COLO668 (cell line): ENCODE results near the gene TMPRSS11E.
"Not testable (repeated sequence)": the region's sequence is repeated elsewhere in the genome, so short reads cannot be mapped to it uniquely, and the experiment has no call there.

Source experiments
- DNase-seq: peaks from one replicate; lab custom pipeline; 2025; ENCODE audit not compliant: unreplicated experiment; lab: John Stamatoyannopoulos, UW

TMPRSS11E gene

DNA sequence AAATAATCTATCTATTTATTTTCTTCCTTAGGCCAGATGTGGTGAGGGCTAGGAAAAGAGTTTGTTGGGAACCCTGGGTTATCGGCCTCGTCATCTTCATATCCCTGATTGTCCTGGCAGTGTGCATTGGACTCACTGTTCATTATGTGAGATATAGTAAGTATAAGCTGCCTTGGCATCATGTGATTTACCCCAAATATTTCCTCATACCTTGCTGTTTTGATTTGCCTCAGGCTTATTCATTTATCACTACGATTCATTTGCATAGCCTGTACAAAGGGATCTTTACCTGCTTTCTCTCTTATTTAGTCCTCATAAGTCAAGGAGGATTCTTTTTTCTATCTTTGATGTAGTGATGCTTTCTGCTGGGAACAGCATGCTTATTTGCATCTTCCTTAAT, 14.5 kb downstream of the TMPRSS11E start:
- no peak for DNase-seq

DNA sequence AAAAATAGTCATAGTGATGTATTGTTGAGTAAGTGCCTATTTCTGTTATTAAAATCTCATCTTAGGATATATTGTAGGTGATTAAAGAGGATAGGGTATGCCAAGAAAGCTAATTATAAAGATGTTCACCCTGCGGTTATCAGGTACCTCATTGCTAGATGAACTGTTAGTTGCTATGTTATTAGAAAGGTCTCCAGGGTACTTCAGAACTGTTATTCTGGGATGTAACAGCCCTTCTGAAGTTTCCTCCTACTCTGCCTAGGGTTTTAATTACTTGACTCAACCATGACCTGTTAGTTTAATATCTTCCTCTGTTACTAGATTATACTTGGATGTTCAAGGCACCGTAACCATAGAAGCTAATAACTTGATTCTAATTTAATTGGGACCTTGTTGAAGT, 15.4 kb downstream of the TMPRSS11E start:
- DNase-seq: no peak

GRCh38 chr4:68463796-68464195, 16.5 kb downstream of the TMPRSS11E start:
- DNase-seq: no peak

GRCh38 chr4:68465058-68465457, 17.8 kb downstream of the TMPRSS11E start:
- DNase-seq: no peak

GRCh38 chr4:68466185-68466584, 18.9 kb downstream of the TMPRSS11E start:
- DNase-seq: no peak

DNA sequence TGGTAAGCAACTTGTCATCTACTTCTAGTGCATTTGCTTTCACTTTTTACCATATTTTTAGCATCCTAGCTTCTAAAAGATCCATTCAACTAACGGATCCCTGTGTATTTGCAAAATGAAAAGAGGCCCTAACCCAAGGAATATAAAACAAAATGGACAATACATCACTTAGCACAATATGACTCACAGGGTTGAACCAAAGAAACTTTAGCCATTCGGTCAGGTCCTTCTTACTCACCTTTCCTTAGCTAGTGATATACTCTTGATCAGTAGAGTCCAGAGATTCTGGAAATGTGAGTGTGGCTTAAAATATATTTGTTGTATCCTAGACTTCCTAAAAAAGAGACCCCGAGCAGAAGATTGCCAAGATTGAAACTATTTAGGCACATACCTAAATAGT, 19.5 kb downstream of the TMPRSS11E start:
- DNase-seq: no peak

DNA sequence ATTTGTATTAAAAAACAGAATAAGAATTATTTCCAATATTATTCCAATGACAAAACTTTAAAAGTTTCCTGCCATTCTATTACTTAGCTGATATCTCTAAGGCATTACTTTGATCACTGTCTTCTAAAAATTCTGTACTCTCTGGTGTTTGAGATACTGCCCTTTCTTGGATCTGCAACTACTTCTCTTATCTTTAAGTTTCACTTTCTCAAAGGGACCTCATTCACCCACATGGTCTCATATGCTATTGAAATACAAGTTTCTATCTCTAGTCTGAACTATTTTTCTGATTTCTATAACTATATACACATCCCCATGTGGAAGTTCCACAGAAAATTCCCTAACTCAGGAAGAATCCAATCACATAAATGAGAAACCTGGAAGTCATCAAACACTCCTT, 22.2 kb downstream of the TMPRSS11E start:
- DNase-seq: no peak

GRCh38 chr4:68476191-68476590, 28.9 kb downstream of the TMPRSS11E start:
- no peak for DNase-seq

DNA sequence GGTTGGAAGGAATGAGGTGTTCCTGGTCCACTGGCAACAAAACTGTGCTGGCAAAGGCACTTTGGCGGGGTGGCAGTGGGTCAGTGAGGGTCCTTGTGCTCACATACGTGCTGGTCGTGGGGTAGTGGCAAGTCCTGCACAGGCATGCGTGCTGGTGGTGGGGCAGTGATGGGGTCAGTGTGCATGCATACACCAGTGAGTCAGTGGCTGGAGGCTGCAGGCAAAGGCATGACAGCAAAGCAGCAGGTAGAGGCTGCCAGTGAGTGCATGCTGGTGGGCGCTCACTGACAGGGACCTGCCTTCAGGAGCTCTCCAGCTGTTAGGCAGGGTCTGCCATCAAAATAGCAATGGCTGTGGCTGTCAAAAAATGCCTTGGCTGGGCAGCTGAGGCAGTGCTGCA, 42.1 kb downstream of the TMPRSS11E start:
- no peak for DNase-seq

DNA sequence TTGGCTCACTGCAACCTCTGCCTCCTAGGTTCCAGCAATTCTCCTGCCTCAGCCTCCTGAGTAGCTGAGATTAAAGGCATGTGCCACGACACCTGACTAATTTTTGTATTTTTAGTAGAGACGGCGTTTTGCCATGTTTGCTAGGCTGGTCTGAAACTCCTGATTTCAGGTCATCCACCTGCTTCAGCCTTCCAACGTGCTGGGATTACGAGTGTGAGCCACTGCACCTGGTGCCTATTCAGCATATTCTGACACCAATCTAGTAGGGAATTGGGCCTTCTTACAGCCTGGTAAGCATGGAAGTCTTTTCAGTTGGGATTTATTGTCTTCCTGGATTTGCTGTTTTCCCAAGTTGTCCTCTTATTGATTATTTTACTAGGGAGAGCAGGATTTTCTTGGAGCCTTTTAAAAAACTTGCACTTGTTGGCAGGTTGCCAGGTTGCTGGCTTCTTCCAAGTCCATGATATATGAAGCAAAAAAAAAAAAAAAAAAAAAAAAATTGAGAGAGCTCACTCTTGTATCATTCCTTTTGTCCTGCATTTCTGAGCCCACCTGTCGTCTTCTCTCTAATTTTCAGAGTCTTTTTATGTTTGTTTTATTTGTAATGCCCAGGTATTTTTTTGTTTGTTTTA, 43.7 kb downstream of the TMPRSS11E start:
- no peak for DNase-seq

DNA sequence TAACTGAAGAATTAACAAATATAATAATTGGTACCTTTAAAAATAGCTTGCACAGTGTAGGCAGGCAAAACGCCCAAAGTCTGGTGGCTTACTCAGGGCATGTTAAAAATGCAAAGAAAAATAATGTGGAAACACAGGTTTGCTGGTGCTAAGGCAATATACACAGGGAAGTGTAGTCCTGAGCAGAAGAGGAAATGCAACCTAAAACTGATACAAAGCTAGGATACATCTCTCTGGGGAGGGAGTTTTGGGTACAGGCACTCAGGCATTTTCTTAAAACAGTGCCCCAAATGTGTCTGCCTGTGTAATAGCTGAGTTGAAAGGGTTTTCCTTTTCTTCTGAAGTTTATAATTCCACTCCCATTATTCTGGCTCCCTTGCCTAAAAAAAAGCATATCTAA, 47.4 kb downstream of the TMPRSS11E start:
- no peak for DNase-seq

- peak; percentile 63 for DNase-seq
These were observed 51.2 kb downstream of the TMPRSS11E start for GRCh38 chr4:68498413-68499007.

DNA sequence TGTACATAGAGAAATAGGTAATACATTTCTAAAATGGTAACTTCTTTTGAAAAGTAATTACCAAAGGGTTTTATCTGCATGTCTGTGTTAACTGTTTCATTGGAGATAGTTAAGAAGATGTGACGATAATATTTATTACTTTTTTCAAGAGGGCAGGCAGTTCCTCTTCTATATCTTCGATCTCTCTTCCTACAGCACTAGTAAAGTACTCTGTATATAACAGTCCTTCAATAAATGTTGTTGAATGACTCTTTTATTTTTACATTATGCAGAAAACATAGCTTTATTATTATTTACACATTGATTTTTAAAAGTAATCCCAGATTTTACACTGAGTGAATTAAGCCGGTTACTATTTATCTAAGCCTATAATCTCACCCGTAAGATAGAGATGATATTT, 51.8 kb downstream of the TMPRSS11E start:
- no peak for DNase-seq

- not testable (repeated sequence) for DNase-seq
These were observed 56.2 kb downstream of the TMPRSS11E start for GRCh38 chr4:68503462-68503861.

DNA sequence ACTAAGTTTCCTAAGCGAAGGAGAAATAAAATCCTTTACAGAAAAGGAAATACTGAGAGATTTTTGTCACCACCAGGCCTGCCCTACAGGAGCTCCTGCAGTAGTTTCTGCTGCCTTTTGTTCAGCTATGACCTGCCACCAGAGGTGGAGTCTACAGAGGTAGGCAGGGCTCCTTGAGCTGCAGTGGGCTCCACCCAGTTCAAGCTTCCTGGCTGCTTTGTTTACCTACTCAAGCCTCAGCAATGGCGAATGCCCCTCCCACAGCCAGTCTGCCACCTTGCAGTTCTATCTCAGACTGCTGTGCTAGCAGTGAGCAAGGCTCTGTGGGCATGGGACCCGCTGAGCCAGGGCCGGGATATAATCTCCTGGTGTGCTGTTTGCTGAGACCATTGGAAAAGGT, 57.6 kb downstream of the TMPRSS11E start:
- DNase-seq: not testable (repeated sequence)

DNA sequence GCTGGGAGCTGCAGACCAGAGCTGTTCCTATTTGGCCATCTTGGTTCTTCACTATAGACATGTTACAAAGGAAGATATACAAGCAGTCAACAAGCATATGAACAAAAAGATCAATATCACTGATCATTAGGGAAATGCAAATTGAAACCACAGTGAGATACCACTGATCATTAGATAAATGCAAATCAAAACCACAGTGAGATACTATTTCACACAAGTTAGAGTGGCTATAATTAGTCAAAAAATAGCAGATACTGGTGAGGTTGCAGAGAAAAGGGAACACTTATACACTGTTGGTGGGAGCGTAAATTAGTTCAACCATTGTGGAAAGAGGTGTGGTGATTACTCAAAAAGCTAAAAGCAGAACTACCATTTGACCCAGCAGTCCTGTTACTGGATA, 58.2 kb downstream of the TMPRSS11E start:
- not testable (repeated sequence) for DNase-seq

DNA sequence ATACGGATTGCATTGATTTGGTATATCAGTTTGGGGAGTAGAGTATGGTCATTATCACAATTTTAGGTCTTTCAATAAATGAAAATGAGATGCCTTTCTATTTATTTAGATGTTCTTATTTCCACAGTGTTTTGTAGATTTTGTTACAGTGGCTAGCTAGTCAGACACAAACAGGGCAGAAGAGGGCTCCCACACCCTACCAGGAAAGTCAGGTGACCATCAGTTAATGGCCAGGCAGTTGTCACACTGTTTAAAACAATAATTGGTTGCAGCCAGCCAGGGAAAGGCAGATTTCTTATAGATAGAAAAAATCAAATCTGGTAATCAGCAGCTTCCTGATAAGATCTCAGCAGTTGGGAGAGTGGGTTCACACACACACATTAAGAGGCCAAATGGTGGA, 71.6 kb downstream of the TMPRSS11E start:
- DNase-seq: no peak

DNA sequence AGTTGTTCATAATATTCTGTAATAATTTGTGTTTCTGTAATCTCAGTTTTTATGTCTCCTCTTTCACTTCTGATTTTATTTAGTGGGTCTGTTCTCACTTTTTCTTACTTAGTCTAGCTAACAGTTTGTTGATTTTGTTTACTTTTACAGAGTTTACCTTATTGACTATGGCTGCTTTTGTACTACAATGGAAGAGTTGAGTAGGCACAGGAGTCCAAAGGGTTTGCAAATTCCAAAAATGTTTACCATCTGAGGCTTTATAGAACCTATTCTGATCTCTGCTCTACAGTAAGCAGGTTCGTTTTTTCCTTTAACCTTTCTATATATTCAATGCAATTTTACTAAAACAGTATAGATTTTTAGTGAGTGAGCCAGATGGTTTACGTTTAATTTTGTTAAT, 73.7 kb downstream of the TMPRSS11E start:
- no peak for DNase-seq

GRCh38 chr4:68522232-68522631, 75.0 kb downstream of the TMPRSS11E start:
- not testable (repeated sequence) for DNase-seq

DNA sequence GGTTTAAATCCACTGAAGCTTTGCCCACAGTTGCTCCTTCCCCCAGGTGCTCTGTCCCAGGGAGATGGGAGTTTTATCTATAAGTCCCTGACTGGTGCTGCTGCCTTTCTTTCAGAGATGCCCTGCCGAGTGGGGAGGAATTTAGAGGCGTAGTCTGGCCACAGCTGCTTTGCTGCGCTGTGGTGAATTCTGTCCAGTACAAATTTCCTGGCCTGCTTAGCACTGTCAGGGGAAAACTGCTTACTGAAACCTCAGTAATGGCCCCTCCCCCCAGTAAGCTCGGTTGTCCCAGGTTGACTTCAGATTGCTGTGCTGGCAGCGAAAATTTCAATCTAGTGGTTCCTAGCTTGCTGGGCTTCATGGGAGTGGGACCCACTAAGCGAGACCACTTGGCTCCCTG, 88.7 kb downstream of the TMPRSS11E start:
- DNase-seq: no peak

DNA sequence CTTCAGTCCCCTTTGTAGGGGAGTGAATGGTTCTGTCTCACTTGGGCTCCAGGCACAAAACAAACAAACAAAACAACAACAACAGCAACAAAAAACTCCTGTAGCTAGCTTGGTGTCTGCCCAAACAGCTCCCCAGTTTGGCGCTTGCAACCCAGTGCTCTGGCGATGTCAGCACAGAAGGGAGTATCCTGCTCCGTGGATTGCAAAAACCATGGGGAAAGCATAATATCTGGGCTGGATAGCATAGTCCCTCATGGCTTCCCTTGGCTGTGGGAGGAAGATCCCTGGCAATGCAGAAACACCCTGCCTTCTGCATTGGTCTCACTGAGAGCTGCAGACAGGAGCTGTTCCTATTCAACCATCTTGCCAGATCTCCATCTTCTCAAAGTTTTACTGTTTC, 89.1 kb downstream of the TMPRSS11E start:
- no peak for DNase-seq

DNA sequence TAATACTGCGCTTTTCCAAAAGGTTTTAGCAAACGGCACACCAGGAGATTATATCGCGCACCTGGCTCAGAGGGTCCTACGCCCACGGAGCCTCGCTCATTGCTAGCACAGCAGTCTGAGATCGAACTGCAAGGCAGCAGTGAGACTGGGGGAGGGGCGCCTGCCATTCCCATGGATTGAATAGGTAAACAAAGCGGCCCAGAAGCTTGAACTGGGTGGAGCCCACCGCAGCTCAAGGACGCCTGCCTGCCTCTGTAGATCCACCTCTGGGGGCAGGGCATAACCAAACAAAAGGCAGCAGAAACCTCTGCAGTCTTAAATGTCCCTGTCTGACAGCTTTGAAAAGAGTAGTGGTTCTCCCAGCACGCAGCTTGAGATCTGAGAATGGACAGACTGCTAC, 95.5 kb downstream of the TMPRSS11E start:
- not testable (repeated sequence) for DNase-seq
